Hippocampal formation (tissue), 2 donors: Measurements from ENCODE around the gene TRNP1.

Experiments used
- DNase-seq, 2 donors: peaks; one replicate each; lab custom pipeline; 2025; lab: John Stamatoyannopoulos, UW

TRNP1 gene

GRCh38 chr1:27001570-27002360 lies 8.3 kb downstream of the TRNP1 start:
- peak; percentile 47 to 50 for DNase-seq

GRCh38 chr1:27003745-27004470 lies 10.4 kb downstream of the TRNP1 start:
- DNase-seq = no peak

GRCh38 chr1:27004471-27005165 lies 11.1 kb downstream of the TRNP1 start:
- no peak for DNase-seq

GRCh38 chr1:27005166-27005530 lies 11.7 kb downstream of the TRNP1 start:
- DNase-seq = no peak

GRCh38 chr1:27005648-27006496 lies 12.4 kb downstream of the TRNP1 start:
- no peak for DNase-seq

- no peak for DNase-seq
Observed at GRCh38 chr1:27006683-27007082, 13.2 kb downstream of the TRNP1 start.

- DNase-seq = no peak
Observed at GRCh38 chr1:27007909-27008582, 14.6 kb downstream of the TRNP1 start.

- DNase-seq = no peak
Observed at GRCh38 chr1:27009601-27010197, 16.2 kb downstream of the TRNP1 start.

- DNase-seq = no peak
Observed at GRCh38 chr1:27010226-27010994, 16.9 kb downstream of the TRNP1 start.

GRCh38 chr1:27011058-27011764 lies 17.7 kb downstream of the TRNP1 start:
- no peak for DNase-seq

- DNase-seq = no peak
Observed at GRCh38 chr1:27011976-27012563, 18.6 kb downstream of the TRNP1 start.

GRCh38 chr1:27015260-27015659 lies 21.8 kb downstream of the TRNP1 start:
- no peak for DNase-seq

GRCh38 chr1:27016376-27016775 lies 22.9 kb downstream of the TRNP1 start:
- no peak for DNase-seq

- DNase-seq = no peak
Observed at GRCh38 chr1:27017207-27017606, 23.7 kb downstream of the TRNP1 start.

GRCh38 chr1:27018316-27018715 lies 24.8 kb downstream of the TRNP1 start:
- no peak for DNase-seq

- no peak for DNase-seq
Observed at GRCh38 chr1:27021354-27022031, 28.0 kb downstream of the TRNP1 start.

GRCh38 chr1:27025718-27026117 lies 32.2 kb downstream of the TRNP1 start:
- DNase-seq = no peak
